Fibroblast of skin of scalp (primary cell): Measurements from ENCODE around the gene FMN2.
"Not testable (repeated sequence)": the region's sequence is repeated elsewhere in the genome, so short reads cannot be mapped to it uniquely, and the experiment has no call there.

ENCODE experiments used
- DNase-seq: peaks from one replicate; pipeline ENCODE4 v3.0.0-alpha.2; 2013

FMN2 gene

GRCh38 chr1:240319998-240320397, 228.3 kb downstream of the FMN2 start:
- no peak for DNase-seq

- no peak for DNase-seq
Observed at GRCh38 chr1:240320659-240321058, 229.0 kb downstream of the FMN2 start.

- DNase-seq, result no peak
Observed at GRCh38 chr1:240322943-240323342, 231.3 kb downstream of the FMN2 start.

GRCh38 chr1:240328382-240328781, 236.7 kb downstream of the FMN2 start:
- DNase-seq, result not testable (repeated sequence)

GRCh38 chr1:240329443-240329842, 237.8 kb downstream of the FMN2 start:
- no peak for DNase-seq

GRCh38 chr1:240332672-240333071, 241.0 kb downstream of the FMN2 start:
- DNase-seq, result no peak

GRCh38 chr1:240337781-240338180, 246.1 kb downstream of the FMN2 start:
- peak; percentile 80 for DNase-seq

GRCh38 chr1:240338837-240339236, 247.2 kb downstream of the FMN2 start:
- no peak for DNase-seq

- no peak for DNase-seq
Observed at GRCh38 chr1:240341365-240342250, 249.9 kb downstream of the FMN2 start.

GRCh38 chr1:240342251-240342625, 250.6 kb downstream of the FMN2 start:
- DNase-seq, result no peak

- no peak for DNase-seq
Observed at GRCh38 chr1:240343045-240343444, 251.4 kb downstream of the FMN2 start.

GRCh38 chr1:240343966-240344365, 252.3 kb downstream of the FMN2 start:
- DNase-seq, result no peak

GRCh38 chr1:240344918-240345317, 253.2 kb downstream of the FMN2 start:
- peak; percentile 40 for DNase-seq

GRCh38 chr1:240349695-240350094, 258.0 kb downstream of the FMN2 start:
- no peak for DNase-seq

GRCh38 chr1:240350910-240351331, 259.2 kb downstream of the FMN2 start:
- DNase-seq, result peak; percentile 96

GRCh38 chr1:240351690-240352089, 260.0 kb downstream of the FMN2 start:
- DNase-seq, result no peak

GRCh38 chr1:240352769-240353168, 261.1 kb downstream of the FMN2 start:
- peak; percentile 46 for DNase-seq

- DNase-seq, result no peak
Observed at GRCh38 chr1:240356568-240356967, 264.9 kb downstream of the FMN2 start.

- no peak for DNase-seq
Observed at GRCh38 chr1:240362046-240362445, 270.4 kb downstream of the FMN2 start.

GRCh38 chr1:240362826-240363225, 271.1 kb downstream of the FMN2 start:
- DNase-seq, result no peak

- no peak for DNase-seq
Observed at GRCh38 chr1:240363315-240363714, 271.6 kb downstream of the FMN2 start.

- DNase-seq, result no peak
Observed at GRCh38 chr1:240363914-240364313, 272.2 kb downstream of the FMN2 start.

GRCh38 chr1:240366636-240367035, 275.0 kb downstream of the FMN2 start:
- DNase-seq, result no peak

- peak; percentile 30 for DNase-seq
Observed at GRCh38 chr1:240385551-240385950, 293.9 kb downstream of the FMN2 start.
